NCI-H146 treated with DMSO at 0.1 percent for 48 hours (cell line): ENCODE measurements around the gene PRAMEF9.
"Not testable (repeated sequence)": the region's sequence is repeated elsewhere in the genome, so short reads cannot be mapped to it uniquely, and the experiment has no call there.

Experiments
- DNase-seq: peaks from one replicate; lab custom pipeline; 2025; ENCODE audit not compliant: unreplicated experiment; lab: John Stamatoyannopoulos, UW

Gene PRAMEF9

GRCh38 chr1:13171548-13171947 is at the start of gene PRAMEF9:
Gene PRAMEF9, plus strand, starts transcription at chr1:13171848. Its CDS starts 3,433 bp downstream, at chr1:13175281.
- not testable (repeated sequence) for DNase-seq

GRCh38 chr1:13155909-13156308 is 15.7 kb upstream of the PRAMEF9 start, which contains the start of gene PRAMEF26:
Gene PRAMEF26, minus strand, starts transcription at chr1:13156009. Its CDS starts 2,914 bp downstream, at chr1:13153095.
- DNase-seq, result not testable (repeated sequence)

- DNase-seq, result not testable (repeated sequence)
Measured at GRCh38 chr1:13165531-13165930, 6.1 kb upstream of the PRAMEF9 start, which contains the start of gene HNRNPCL4. Gene HNRNPCL4, minus strand, starts transcription at chr1:13165631. Its CDS starts 164 bp downstream, at chr1:13165467.

- not testable (repeated sequence) for DNase-seq
Measured at GRCh38 chr1:13201309-13201708, 29.7 kb downstream of the PRAMEF9 start, which contains the start of gene PRAMEF13. Gene PRAMEF13, minus strand, starts transcription at chr1:13201409. Its CDS starts 1,820 bp downstream, at chr1:13199589.

- not testable (repeated sequence) for DNase-seq
Measured at GRCh38 chr1:13208712-13209111, 37.1 kb downstream of the PRAMEF9 start.

- not testable (repeated sequence) for DNase-seq
Measured at GRCh38 chr1:13216619-13217018, 45.0 kb downstream of the PRAMEF9 start.

GRCh38 chr1:13219203-13219602 is 47.6 kb downstream of the PRAMEF9 start:
- DNase-seq, result not testable (repeated sequence)

GRCh38 chr1:13222788-13223187 is 51.1 kb downstream of the PRAMEF9 start:
- DNase-seq, result not testable (repeated sequence)

- DNase-seq, result no peak
Measured at GRCh38 chr1:13224480-13225060, 52.9 kb downstream of the PRAMEF9 start.

- not testable (repeated sequence) for DNase-seq
Measured at GRCh38 chr1:13225675-13226204, 54.1 kb downstream of the PRAMEF9 start, which contains the start of gene PRAMEF18. Gene PRAMEF18, minus strand, starts transcription at chr1:13226154. Its CDS starts 48 bp downstream, at chr1:13226106.

GRCh38 chr1:13227271-13228055 is 55.8 kb downstream of the PRAMEF9 start:
- not testable (repeated sequence) for DNase-seq

- DNase-seq, result no peak
Measured at GRCh38 chr1:13228343-13228781, 56.7 kb downstream of the PRAMEF9 start.
